ENCODE results near the gene GSE1. TPM values are rescaled to one million over a fixed set of nuclear protein-coding genes. Genes with fewer than 3 reads are reported as not detected.

GSE1 gene
- total RNA-seq, 1 donor from 2014 or later, result 120 TPM

- no peaks in the 10 kb centered on the region for H3K36me3 ChIP-seq
- no peak for DNase-seq (ENCODE audit: low spot score in 2 of 2)
- peaks cover 3% of the 10 kb centered on the region for H3K27me3 ChIP-seq
- TF ChIP-seq CTCF (IDR thresholded peaks at IDR 0.05), result no peak
- H3K9me3 ChIP-seq, result no peaks in the 10 kb centered on the region
- no peak overlapping the region for H3K27ac ChIP-seq
- intact Hi-C loops (cut with DNase I), result no loop called here
- H3K4me1 ChIP-seq, result peaks cover 0 to 6% of the 10 kb centered on the region in 2 donors
- H3K4me3 ChIP-seq, result peak overlapping the region; percentile 73 to 78
These were observed 76.3 kb downstream of the GSE1 start for GRCh38 chr16:85689285-85689949.

GRCh38 chr16:85689950-85690320, 76.8 kb downstream of the GSE1 start:
- Histone ChIP-seq H3K4me3 (no peak overlapping the region), H3K27me3 (peaks cover 3% of the 10 kb centered on the region), H3K9me3 (no peaks in the 10 kb centered on the region), H3K4me1 (peaks cover 0 to 6% of the 10 kb centered on the region in 2 donors), H3K36me3 (no peaks in the 10 kb centered on the region), H3K27ac (no peak overlapping the region)
- no peak for TF ChIP-seq CTCF (IDR thresholded peaks at IDR 0.05)
- intact Hi-C loops (cut with DNase I), result no loop called here
- no peak for DNase-seq (ENCODE audit: low spot score in 2 of 2)

GRCh38 chr16:85690469-85691064, 77.4 kb downstream of the GSE1 start:
- Histone ChIP-seq H3K9me3 (no peaks in the 10 kb centered on the region), H3K27ac (no peak overlapping the region), H3K27me3 (peaks cover 3% of the 10 kb centered on the region), H3K36me3 (no peaks in the 10 kb centered on the region), H3K4me1 (peaks cover 0 to 6% of the 10 kb centered on the region in 2 donors), H3K4me3 (no peak overlapping the region)
- TF ChIP-seq CTCF (IDR thresholded peaks at IDR 0.05), result no peak
- no peak for DNase-seq (ENCODE audit: low spot score in 2 of 2)
- intact Hi-C loops (cut with DNase I), result no loop called here

GRCh38 chr16:85695196-85696128, 82.3 kb downstream of the GSE1 start:
- intact Hi-C loops (cut with DNase I), result loop anchor here (2.0 kb wide), 1 partner anchor 15 kb away; no protein-coding TSS in a partner anchor
- H3K9me3 ChIP-seq, result no peaks in the 10 kb centered on the region
- no peak overlapping the region for H3K27ac ChIP-seq
- peaks cover 3% of the 10 kb centered on the region for H3K27me3 ChIP-seq
- no peaks in the 10 kb centered on the region for H3K4me1 ChIP-seq
- no peak for DNase-seq (ENCODE audit: low spot score in 2 of 2)
- no peak overlapping the region for H3K4me3 ChIP-seq
- H3K36me3 ChIP-seq, result no peaks in the 10 kb centered on the region
- no peak for TF ChIP-seq CTCF (IDR thresholded peaks at IDR 0.05)

GRCh38 chr16:85696781-85697180, 83.7 kb downstream of the GSE1 start:
- H3K4me3 ChIP-seq, result no peak overlapping the region
- peaks cover 3% of the 10 kb centered on the region for H3K27me3 ChIP-seq
- peaks cover 0 to 4% of the 10 kb centered on the region in 2 donors for H3K9me3 ChIP-seq
- intact Hi-C loops (cut with DNase I), result loop anchor here (2.0 kb wide), 1 partner anchor 16 kb away; no protein-coding TSS in a partner anchor
- no peak for DNase-seq (ENCODE audit: low spot score in 2 of 2)
- no peak overlapping the region for H3K27ac ChIP-seq
- H3K36me3 ChIP-seq, result no peaks in the 10 kb centered on the region
- no peak for TF ChIP-seq CTCF (IDR thresholded peaks at IDR 0.05)
- no peaks in the 10 kb centered on the region for H3K4me1 ChIP-seq

Measured in ascending aorta (tissue), 2 donors.